H9 (cell line): Measurements from ENCODE around the gene TSPAN9. TPM values are rescaled to one million over a fixed set of nuclear protein-coding genes. Genes with fewer than 3 reads are reported as not detected.

Experiments used
- DNase-seq: peaks from one replicate; pipeline ENCODE4 v3.0.0-alpha.2; 2017
- H2AFZ ChIP-seq: one replicate; pipeline ENCODE4 v1.6.1; 2013; ENCODE audit warnings: mild to moderate bottlenecking, low read length, control low read depth, moderate library complexity
- H2AK5ac ChIP-seq: 2 replicates; pipeline ENCODE4 v1.6.1; 2013; ENCODE audit warnings: low read length, control low read depth, mixed read lengths; ENCODE audit not compliant: insufficient read length
- H2BK120ac ChIP-seq: one replicate; pipeline ENCODE4 v1.6.1; 2013; ENCODE audit warnings: low read depth, mild to moderate bottlenecking, low read length, control low read depth, inconsistent platforms; ENCODE audit not compliant: poor library complexity, severe bottlenecking
- H2BK12ac ChIP-seq: 2 replicates; pipeline ENCODE4 v1.6.1; 2013; ENCODE audit warnings: low read length, control low read depth, mixed read lengths, low read depth; ENCODE audit not compliant: insufficient read length
- H2BK15ac ChIP-seq: 2 replicates; pipeline ENCODE4 v1.6.1; 2013; ENCODE audit warnings: low read depth, low read length, control low read depth
- H2BK20ac ChIP-seq: one replicate; pipeline ENCODE4 v1.6.1; 2013; ENCODE audit warnings: low read depth, mild to moderate bottlenecking, low read length, control low read depth, inconsistent platforms; ENCODE audit not compliant: poor library complexity, severe bottlenecking
- H2BK5ac ChIP-seq: 2 replicates; pipeline ENCODE4 v1.6.1; 2013; ENCODE audit warnings: low read length, control low read depth, mixed read lengths; ENCODE audit not compliant: insufficient read length
- H3K14ac ChIP-seq: 2 replicates; pipeline ENCODE4 v1.6.1; 2013; ENCODE audit warnings: low read length, control low read depth; ENCODE audit not compliant: insufficient read depth
- H3K18ac ChIP-seq: 2 replicates; pipeline ENCODE4 v1.6.1; 2013; ENCODE audit warnings: low read depth, mild to moderate bottlenecking, mixed read lengths, low read length, control low read depth; ENCODE audit not compliant: insufficient read length
- H3K23ac ChIP-seq: 2 replicates; pipeline ENCODE4 v1.6.1; 2013; ENCODE audit warnings: low read length, control low read depth, mixed read lengths, low read depth; ENCODE audit not compliant: insufficient read length
- H3K23me2 ChIP-seq: 2 replicates; pipeline ENCODE4 v1.6.1; 2013; ENCODE audit warnings: low read depth, mild to moderate bottlenecking, mixed read lengths, low read length, control low read depth; ENCODE audit not compliant: insufficient read length, poor library complexity, severe bottlenecking
- H3K27ac ChIP-seq: 2 replicates; pipeline ENCODE4 v1.5.1; 2013; ENCODE audit warnings: low read length, control low read depth, mixed read lengths, low read depth; ENCODE audit not compliant: insufficient read length
- H3K27me3 ChIP-seq: 2 replicates; pipeline ENCODE4 v1.6.1; 2013; ENCODE audit warnings: low read length, control low read depth, inconsistent platforms; ENCODE audit not compliant: insufficient read depth
- H3K4ac ChIP-seq: 2 replicates; pipeline ENCODE4 v1.6.1; 2013; ENCODE audit warnings: low read depth, mild to moderate bottlenecking, control low read depth, inconsistent platforms, low read length, moderate library complexity
- H3K4me1 ChIP-seq: 2 replicates; pipeline ENCODE4 v1.6.1; 2013; ENCODE audit warnings: low read length, control low read depth, inconsistent platforms; ENCODE audit not compliant: insufficient read depth
- H3K4me2 ChIP-seq: 2 replicates; pipeline ENCODE4 v1.6.1; 2013; ENCODE audit warnings: low read length, control low read depth, mixed read lengths; ENCODE audit not compliant: insufficient read length, insufficient read depth
- H3K56ac ChIP-seq: 2 replicates; pipeline ENCODE4 v1.6.1; 2013; ENCODE audit warnings: low read depth, mild to moderate bottlenecking, mixed read lengths, low read length, control low read depth; ENCODE audit not compliant: insufficient read length
- H3K79me1 ChIP-seq: 2 replicates; pipeline ENCODE4 v1.6.1; 2013; ENCODE audit warnings: low read depth, mild to moderate bottlenecking, moderate library complexity, low read length, control low read depth, inconsistent platforms; ENCODE audit not compliant: insufficient read depth, poor library complexity, severe bottlenecking
- H3K79me2 ChIP-seq: 2 replicates; pipeline ENCODE4 v1.6.1; 2013; ENCODE audit warnings: low read length, control low read depth, inconsistent platforms; ENCODE audit not compliant: insufficient read depth
- H3K9ac ChIP-seq: 2 replicates; pipeline ENCODE4 v1.6.1; 2013; ENCODE audit warnings: low read length, control low read depth, mixed read lengths; ENCODE audit not compliant: insufficient read length; ENCODE audit errors: extremely low read depth
- H3K9me3 ChIP-seq: one replicate; pipeline ENCODE4 v1.6.1; 2013; ENCODE audit warnings: low read depth, low read length, inconsistent platforms; ENCODE audit not compliant: control insufficient read depth
- H3T11ph ChIP-seq: one replicate; pipeline ENCODE4 v1.6.1; 2013; ENCODE audit warnings: mild to moderate bottlenecking, low read length, control low read depth, inconsistent platforms
- H4K20me1 ChIP-seq: one replicate; pipeline ENCODE4 v1.6.1; 2013; ENCODE audit not compliant: control insufficient read depth, insufficient read length, insufficient read depth
- H4K5ac ChIP-seq: 2 replicates; pipeline ENCODE4 v1.6.1; 2013; ENCODE audit warnings: low read depth, mild to moderate bottlenecking, mixed read lengths, low read length, control low read depth; ENCODE audit not compliant: insufficient read length
- H4K8ac ChIP-seq: replicated peaks from 2 replicates; pipeline ENCODE4 v1.6.1; 2013; ENCODE audit warnings: low read length, control low read depth, mixed read lengths, low read depth; ENCODE audit not compliant: insufficient read length
- H4K91ac ChIP-seq: 2 replicates; pipeline ENCODE4 v1.6.1; 2013; ENCODE audit warnings: low read depth, mild to moderate bottlenecking, moderate library complexity, mixed read lengths, low read length, control low read depth; ENCODE audit not compliant: insufficient read length
- H3K27ac Mint-ChIP-seq, 3 experiments: 2 replicates in 2 of 3; 3 replicates in 1 of 3; pipeline ENCODE4 v1.8.0; 2020 to 2021; ENCODE audit warnings: mixed read lengths in 3 of 3, mild to moderate bottlenecking in 1 of 3, moderate library complexity in 1 of 3
- H3K27me3 Mint-ChIP-seq: 2 replicates; pipeline ENCODE4 v1.8.0; 2021; ENCODE audit warnings: low read depth, mild to moderate bottlenecking, moderate library complexity, mixed read lengths
- H3K36me3 Mint-ChIP-seq, 3 experiments: 2 replicates in 2 of 3; 3 replicates in 1 of 3; pipeline ENCODE4 v1.8.0; 2020 to 2021; ENCODE audit warnings: low read depth in 3 of 3, mixed read lengths in 3 of 3; ENCODE audit not compliant: insufficient read depth in 1 of 3
- H3K4me1 Mint-ChIP-seq, 2 experiments: 2 replicates each; pipeline ENCODE4 v1.8.0; 2020; ENCODE audit warnings: mixed read lengths in 2 of 2
- H3K4me3 Mint-ChIP-seq, 2 experiments: 2 replicates in 1 of 2; 3 replicates in 1 of 2; pipeline ENCODE4 v1.8.0; 2020 to 2021; ENCODE audit warnings: mild to moderate bottlenecking in 2 of 2, mixed read lengths in 2 of 2, moderate library complexity in 1 of 2
- H3K9me3 Mint-ChIP-seq, 2 experiments: 2 replicates in 1 of 2; 3 replicates in 1 of 2; pipeline ENCODE4 v1.8.0; 2020; ENCODE audit warnings: mild to moderate bottlenecking in 2 of 2, mixed read lengths in 2 of 2, moderate library complexity in 1 of 2
- CTCF ChIP-seq: fragments of 200-600 bp; sonication (generic); conservative IDR thresholded peaks from 3 replicates; pipeline ENCODE4 v1.8.0; 2021; ENCODE audit warnings: antibody characterized with exemption, mild to moderate bottlenecking
- WGBS: extraction: QIAGEN DNeasy Blood & Tissue Kit; methylation state at CpG from one replicate; pipeline ENCODE4 v1.1.7; 2013; ENCODE audit warnings: missing lambda C conversion rate, low lambda C conversion rate, mixed read lengths; ENCODE audit not compliant: insufficient read length; ENCODE audit errors: extremely low coverage; 5-methylcytosine and 5-hydroxymethylcytosine counted together
- total RNA-seq: library from RNA; stranded (reverse); gene quantifications from 2 replicates; pipeline ENCODE4 v1.2.1, GENCODE V29; 2021

Gene TSPAN9
- total RNA-seq, 1 experiment from 2014 or later: 19.0 TPM

- Histone ChIP-seq H3K56ac (no peak overlapping the region), H3K4me2 (no peak overlapping the region), H3K23me2 (no peaks in the 10 kb centered on the region), H3K9me3 (no peaks in the 10 kb centered on the region), H3K23ac (no peak overlapping the region), H4K20me1 (no peaks in the 10 kb centered on the region), H3K4ac (no peak overlapping the region), H3T11ph (no peak overlapping the region), H3K18ac (no peak overlapping the region), H2BK15ac (no peak overlapping the region), H3K9ac (no peak overlapping the region), H3K27ac (no peak overlapping the region), H3K79me2 (no peaks in the 10 kb centered on the region; the same call in 1 of the 2 replicates), H2BK5ac (no peak overlapping the region), H4K91ac (no peak overlapping the region), H3K79me1 (no peaks in the 10 kb centered on the region), H2BK20ac (no peak overlapping the region), H2BK12ac (no peak overlapping the region), H3K27me3 (no peaks in the 10 kb centered on the region), H3K4me1 (peaks cover 5% of the 10 kb centered on the region; the same call in 1 of the 2 replicates), H3K14ac (no peak overlapping the region), H2BK120ac (no peak overlapping the region), H2AFZ (no peak overlapping the region), H4K8ac (no peak overlapping the region), H2AK5ac (no peak overlapping the region), H4K5ac (no peak overlapping the region)
- Mint-ChIP-seq H3K27ac (0 out of 7 replicates have a peak overlapping the region, but pooled peaks of 1 of the 3 experiments have one; percentile 38), H3K36me3 (peaks cover 4 to 10% (median 8%) of the 10 kb centered on the region in 3 experiments; a peak in 5 of 7 replicates), H3K4me1 (peaks cover 59 to 64% of the 10 kb centered on the region in 2 experiments), H3K9me3 (no peaks in the 10 kb centered on the region; a peak in 1 of 5 replicates), H3K4me3 (no peak overlapping the region; a peak in 1 of 5 replicates), H3K27me3 (no peaks in the 10 kb centered on the region; the same call in 1 of the 2 replicates)
- no peak for TF ChIP-seq CTCF
- no CpG with 5 or more reads among the region's 11 CpGs for WGBS
- DNase-seq: peak; percentile 27
Observed at GRCh38 chr12:3087758-3088650, 10.8 kb downstream of the TSPAN9 start.
